Kidney epithelial cell (primary cell): Measurements from ENCODE around the gene TNNT1. TPM values are rescaled to one million over a fixed set of nuclear protein-coding genes. Genes with fewer than 3 reads are reported as not detected.

Experiments used
- DNase-seq: peaks from one replicate; pipeline ENCODE4 v3.0.0-alpha.2; 2010; ENCODE audit warnings: low read depth
- H3K27me3 ChIP-seq: 2 replicates; pipeline ENCODE4 v1.6.0; 2011; ENCODE audit warnings: low read length; ENCODE audit not compliant: control insufficient read depth, insufficient read depth
- H3K36me3 ChIP-seq: 2 replicates; pipeline ENCODE4 v1.5.1; 2011; ENCODE audit warnings: low read length; ENCODE audit not compliant: control insufficient read depth, insufficient read depth
- H3K4me3 ChIP-seq: 2 replicates; pipeline ENCODE4 v1.5.1; 2011; ENCODE audit warnings: low read depth, mild to moderate bottlenecking, control low read depth, low read length
- total RNA-seq: library from RNA; depleted of rRNA; stranded (reverse); fragments of >200 nt; gene quantifications from 2 replicates; pipeline ENCODE4 v1.2.3, GENCODE V29; 2015
- TF ChIP-seq, protein P1 (sequence below): IDR thresholded peaks from 2 replicates; pipeline ENCODE4 v1.5.1; 2011; ENCODE audit warnings: mild to moderate bottlenecking, moderate library complexity, low read length, control low read depth, inconsistent platforms; ENCODE audit not compliant: insufficient read depth, poor library complexity, severe bottlenecking

Gene TNNT1
- total RNA-seq, 1 donor from 2014 or later = 7.1 TPM

DNA sequence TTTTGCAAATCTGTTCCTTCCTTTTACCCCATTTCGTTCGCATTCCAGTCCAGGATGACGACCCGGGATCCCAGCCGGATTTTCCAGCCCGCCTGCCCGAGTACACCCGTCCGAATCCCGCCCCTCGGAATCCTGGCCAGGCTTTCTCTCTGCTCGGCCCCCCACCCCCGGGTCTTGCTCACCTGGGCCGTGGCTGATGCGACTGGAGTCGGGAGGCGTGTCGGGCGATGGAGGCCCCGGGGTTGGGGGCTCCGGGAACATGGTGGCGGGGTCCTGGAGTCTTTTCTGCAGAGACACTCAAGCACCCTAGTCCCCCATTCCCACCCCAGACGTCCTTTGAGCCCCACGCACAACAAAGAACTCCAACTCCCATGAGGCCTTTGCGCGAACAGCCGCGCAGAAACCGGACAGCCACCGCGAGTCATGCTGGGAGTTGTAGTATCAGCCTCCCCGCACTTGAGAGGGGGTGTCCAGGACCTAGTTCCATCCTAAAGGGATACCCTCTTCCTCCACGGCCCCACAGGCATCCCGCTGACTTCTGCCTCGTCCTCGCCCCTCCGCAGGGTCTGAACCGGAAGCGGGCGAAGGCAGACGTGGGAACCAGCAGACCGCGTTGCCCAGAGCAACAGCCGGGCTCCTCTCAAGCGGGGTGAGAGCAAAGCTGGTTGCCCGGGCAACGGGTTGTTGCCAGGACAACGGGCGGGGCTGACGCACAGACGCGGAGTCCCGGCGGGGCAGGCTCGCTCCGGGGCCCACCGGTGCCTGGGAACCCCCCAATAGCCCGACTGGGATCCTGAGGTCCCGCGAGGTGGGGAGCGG is 30.0 kb upstream of the TNNT1 start:
- DNase-seq = no peak

DNA sequence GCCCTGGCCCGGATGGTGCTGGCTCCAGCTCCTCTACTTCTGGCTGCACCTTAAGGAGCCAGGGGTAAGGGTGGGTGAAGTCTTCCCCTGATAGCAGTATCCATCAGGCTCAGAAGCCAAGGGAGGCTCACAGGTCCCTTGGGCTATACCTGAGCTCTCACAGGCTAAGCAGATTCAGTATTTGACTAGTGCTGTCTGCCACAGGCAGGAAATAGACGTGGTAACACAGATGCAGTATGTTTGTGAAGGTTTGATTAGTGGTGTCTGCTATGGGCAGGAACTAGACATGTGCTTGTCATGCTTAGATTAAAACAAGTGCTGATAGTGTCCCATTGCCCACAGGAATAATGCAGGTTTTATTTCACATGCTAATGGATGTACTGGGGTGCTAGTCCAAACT is 27.1 kb upstream of the TNNT1 start:
- TF ChIP-seq, protein P1, sequence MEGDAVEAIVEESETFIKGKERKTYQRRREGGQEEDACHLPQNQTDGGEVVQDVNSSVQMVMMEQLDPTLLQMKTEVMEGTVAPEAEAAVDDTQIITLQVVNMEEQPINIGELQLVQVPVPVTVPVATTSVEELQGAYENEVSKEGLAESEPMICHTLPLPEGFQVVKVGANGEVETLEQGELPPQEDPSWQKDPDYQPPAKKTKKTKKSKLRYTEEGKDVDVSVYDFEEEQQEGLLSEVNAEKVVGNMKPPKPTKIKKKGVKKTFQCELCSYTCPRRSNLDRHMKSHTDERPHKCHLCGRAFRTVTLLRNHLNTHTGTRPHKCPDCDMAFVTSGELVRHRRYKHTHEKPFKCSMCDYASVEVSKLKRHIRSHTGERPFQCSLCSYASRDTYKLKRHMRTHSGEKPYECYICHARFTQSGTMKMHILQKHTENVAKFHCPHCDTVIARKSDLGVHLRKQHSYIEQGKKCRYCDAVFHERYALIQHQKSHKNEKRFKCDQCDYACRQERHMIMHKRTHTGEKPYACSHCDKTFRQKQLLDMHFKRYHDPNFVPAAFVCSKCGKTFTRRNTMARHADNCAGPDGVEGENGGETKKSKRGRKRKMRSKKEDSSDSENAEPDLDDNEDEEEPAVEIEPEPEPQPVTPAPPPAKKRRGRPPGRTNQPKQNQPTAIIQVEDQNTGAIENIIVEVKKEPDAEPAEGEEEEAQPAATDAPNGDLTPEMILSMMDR = no peak
- H3K27me3 ChIP-seq = peaks cover 40% of the 10 kb centered on the region
- H3K36me3 ChIP-seq = no peaks in the 10 kb centered on the region
- no peak for DNase-seq
- no peak overlapping the region for H3K4me3 ChIP-seq

More for the DNA sequence above, 30.0 kb upstream of the TNNT1 start:
- H3K27me3 ChIP-seq = peaks cover 50% of the 10 kb centered on the region
- H3K36me3 ChIP-seq = no peaks in the 10 kb centered on the region
- peak overlapping the region; percentile 13 for H3K4me3 ChIP-seq
- TF ChIP-seq, protein P1 = no peak

DNA sequence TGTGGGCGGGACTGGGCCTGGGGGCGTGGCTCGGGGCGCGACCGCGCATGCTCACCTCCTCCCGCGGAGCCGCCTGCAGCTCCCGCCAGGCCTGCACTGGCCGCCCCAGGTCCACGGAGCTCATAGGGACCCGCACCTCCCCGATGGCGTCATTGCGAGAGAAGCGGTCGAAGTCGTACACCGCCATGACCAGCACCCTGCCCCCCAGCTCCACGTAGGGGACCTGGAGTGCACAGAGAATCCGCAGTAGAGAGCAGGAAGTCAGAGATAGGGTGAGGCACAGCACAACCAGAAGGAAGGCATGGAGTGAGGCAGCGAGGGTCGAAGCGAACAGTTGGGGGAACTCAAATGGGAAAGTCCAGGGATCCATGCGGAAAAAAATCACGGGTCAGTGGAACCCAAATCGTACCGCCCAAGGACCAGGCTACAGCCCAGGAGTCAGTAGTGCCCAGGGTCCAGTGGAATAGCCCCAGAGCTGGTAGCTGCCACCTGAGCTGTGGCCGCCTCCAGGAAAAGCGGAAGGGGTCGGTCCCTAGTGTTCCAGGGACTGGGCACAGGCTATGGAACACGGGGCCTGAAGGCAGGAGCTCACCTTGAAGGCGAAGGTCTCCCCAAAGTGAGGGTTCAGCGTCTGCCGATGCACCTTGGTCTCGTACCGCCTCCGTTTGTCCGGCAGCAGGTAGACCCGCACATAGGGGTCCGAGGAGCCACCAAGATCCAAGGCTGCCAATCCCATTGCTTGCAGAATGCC is 26.3 kb upstream of the TNNT1 start:
- H3K36me3 ChIP-seq = no peaks in the 10 kb centered on the region
- H3K27me3 ChIP-seq = peaks cover 33% of the 10 kb centered on the region
- DNase-seq = no peak
- TF ChIP-seq, protein P1 = no peak
- no peak overlapping the region for H3K4me3 ChIP-seq

DNA sequence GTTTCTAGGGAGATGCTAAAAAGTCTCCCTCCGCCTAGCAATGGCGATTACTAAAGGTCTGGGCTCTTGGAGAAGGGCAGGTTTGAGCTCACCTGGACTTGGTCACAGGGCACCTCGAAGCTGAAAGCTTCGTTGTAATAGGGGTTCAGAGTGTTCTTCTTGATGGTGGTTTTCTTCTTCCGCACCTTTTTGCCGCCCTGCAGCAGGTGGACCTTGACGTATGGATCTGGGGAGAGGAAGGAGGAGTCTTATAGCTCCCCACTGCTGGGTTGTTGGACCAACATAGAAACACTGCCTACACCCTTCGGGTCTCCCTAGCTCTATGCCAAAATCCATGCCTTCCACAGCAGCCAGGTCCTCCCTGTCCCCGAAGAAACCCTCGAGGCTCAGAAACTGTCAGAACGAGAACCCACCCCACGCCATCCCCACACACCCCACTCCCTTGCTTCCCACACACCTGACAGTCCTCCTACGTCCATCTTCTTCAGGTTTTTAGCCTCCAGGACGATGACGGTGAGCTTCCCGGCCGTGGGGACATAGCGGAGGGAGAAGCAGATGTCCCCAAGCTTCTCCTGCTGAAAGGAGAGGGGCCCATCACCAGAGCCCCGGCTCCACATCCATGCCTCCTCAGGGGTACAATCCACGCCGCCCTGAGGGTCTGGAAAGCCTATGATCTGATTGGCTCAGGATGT is 25.6 kb upstream of the TNNT1 start:
- no peak for DNase-seq
- Histone ChIP-seq H3K36me3 (no peaks in the 10 kb centered on the region), H3K4me3 (no peak overlapping the region), H3K27me3 (peaks cover 27% of the 10 kb centered on the region)
- TF ChIP-seq, protein P1 = no peak

DNA sequence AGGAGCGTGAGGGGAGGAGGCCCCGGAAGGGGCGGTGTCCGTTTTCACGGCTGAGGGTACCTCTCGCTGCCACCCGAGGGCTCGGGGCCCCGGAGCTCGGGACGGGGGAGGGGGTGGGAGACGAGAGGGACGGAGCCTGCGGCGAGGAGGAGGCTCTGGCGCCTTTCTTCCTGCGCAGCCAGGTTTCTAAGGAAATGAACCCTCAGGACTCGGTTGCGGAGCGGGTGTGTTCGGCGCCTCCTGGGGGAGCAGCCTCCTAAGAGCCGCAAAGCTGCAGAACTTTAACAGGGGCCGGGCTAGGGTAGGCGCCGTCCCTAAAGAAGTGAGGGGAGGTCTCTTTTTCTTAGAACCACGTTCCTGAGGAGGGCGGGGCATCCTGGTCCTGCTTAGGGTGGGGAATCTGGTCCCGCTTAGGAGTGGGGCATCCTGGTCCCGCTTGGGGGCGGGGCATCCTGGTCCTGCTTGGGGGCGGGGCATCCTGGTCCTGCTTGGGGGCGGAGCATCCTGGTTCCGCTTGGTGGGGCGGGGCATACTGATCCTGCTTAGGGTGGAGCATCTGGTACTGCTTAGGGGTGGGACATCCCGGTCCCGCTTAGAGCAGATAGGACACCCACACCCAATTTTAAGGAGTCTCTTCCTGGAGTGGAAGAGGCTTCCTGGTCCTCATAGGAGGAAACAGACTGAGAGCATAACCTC is 24.9 kb upstream of the TNNT1 start:
- no peak for DNase-seq
- TF ChIP-seq, protein P1 = peak; percentile 15
- Histone ChIP-seq H3K36me3 (no peaks in the 10 kb centered on the region), H3K27me3 (peaks cover 20% of the 10 kb centered on the region), H3K4me3 (peak overlapping the region; percentile 45)
